ENCODE results near the gene EGFR.

Gene EGFR

DNA sequence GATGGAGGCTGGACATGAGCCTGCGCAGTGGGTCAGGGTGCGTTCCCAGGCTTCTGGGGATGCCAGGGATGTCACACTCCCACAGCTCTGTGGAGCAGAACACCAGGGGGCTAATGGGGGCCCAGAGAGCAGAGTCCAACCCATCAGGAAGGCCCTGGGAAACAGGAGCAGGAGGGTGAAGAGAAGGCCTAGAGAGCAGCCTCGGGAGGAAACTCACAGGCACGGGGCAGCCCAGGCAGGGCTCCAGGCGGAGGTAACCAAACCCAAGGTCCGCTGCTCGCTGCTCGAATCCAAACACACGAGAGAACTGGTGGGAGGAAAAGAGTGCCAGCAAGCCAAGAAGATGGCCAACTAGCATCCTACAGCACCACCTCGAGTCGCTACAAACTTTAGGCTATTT, 215.6 kb downstream of the EGFR start:
- DNase-seq, result no peak

DNA sequence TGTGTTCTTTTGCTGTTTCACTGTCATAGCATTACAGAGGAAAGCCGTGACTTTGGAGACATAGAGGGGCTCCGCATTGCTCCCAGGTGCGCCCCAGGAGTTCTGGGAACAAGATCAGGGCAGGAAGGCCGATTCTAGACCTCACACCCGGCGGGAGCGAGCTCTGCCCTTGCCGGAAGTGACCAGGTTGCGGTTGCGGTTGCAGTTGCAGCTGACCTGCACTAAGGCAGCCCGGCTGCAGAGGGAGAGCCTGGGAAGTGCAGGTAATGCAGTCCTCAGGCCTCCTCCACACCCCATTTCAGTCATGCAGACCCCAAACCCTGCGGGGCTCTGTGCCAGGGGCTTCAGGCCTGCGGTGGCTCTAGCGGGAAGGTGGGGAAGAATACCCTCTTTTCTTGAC, 216.3 kb downstream of the EGFR start:
- no peak for DNase-seq

DNA sequence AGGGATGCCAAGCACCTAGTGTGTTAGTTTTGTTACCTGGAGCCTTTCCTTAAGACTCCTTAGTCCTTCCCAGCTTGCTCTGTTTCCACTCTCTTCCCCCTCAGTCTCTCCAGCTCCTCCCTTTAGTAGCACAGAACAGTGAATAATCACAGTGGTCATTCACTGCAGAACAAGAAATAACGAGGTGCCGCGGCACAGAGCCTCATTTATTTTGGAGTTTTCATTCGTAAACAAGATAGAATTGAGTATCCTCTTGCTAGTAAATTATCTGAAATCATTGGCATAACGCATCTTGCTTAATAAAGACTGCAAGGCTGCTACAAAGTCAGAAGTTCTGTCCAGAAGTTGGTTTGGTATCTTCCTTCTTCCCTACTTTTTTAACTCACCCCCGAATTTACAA, 217.0 kb downstream of the EGFR start:
- DNase-seq, result no peak

DNA sequence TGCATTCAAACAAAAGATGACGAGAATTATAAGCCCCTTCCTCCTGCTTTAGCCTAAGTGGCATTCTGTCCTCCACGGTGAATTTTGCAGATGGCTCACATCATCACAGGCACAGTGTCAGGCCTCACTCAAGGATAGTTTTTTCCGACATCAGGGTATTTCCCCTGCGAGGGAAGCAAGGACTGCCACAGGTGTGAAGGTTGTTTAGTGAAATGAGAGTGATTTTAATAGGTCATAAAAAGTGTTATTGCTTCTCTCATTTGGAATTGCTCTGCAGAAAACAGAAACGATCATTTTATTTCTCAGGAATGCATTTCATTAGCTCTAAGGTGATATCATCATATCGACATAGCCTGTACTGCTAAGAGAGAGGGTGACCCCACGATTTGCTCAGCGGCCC, 217.7 kb downstream of the EGFR start:
- DNase-seq, result no peak

GRCh38 chr7:55237156-55237893, 218.5 kb downstream of the EGFR start:
- no peak for DNase-seq

GRCh38 chr7:55239406-55239805, 220.6 kb downstream of the EGFR start:
- no peak for DNase-seq

DNA sequence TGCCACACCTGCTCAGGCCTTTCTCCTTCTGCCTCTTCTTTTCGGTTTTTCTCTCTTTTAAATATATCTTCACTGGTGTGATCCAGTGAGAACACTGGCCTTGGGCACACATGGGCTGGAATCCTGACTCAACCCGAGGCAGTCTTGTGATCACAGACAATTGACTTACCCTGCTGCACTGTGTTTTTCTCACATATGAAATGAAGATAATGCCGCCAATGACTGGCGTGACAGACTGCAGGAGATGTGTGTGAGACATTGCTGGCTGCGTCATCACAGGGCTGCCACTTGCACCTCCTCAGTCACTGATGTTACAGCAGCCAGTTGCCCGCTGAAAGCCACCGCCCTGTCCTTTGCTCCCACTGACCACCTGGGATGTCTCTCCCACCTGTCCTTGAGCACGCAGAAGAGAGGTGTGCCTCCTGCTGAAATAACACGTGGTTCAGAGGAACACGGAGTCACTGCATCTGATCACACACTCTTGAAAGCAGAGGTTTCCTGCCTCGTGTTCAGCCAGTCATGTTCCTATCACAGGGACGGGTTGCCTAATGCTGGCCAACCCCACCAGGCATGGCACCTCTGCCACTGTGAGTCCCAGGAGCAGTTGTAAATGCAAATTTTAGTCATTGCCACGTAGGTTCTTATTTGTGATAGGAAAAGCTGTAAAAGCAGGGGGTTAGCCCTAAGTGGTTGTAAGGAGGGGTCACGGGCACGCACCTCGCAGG, 221.8 kb downstream of the EGFR start:
- DNase-seq, result no peak

- DNase-seq, result no peak
These were observed 223.1 kb downstream of the EGFR start for GRCh38 chr7:55241958-55242357.

DNA sequence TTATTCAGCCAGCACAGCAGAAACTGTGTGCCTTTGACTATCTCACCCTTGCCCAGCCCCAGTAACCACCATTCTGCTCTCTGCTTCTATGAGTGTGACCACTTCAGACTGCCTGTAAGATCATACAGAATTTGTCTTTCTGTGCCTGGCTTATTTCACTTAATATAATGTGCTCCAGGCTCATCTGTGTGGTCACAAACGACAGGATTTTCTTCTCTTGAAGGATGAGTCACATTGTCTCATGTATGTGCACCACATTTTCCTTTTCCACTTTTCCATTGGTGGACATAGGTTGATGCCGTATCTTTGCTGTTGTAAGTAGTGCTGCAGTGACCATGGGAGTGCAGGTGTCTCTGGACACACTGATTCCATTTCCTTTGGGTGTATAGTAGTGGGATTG, 223.8 kb downstream of the EGFR start:
- DNase-seq, result no peak

DNA sequence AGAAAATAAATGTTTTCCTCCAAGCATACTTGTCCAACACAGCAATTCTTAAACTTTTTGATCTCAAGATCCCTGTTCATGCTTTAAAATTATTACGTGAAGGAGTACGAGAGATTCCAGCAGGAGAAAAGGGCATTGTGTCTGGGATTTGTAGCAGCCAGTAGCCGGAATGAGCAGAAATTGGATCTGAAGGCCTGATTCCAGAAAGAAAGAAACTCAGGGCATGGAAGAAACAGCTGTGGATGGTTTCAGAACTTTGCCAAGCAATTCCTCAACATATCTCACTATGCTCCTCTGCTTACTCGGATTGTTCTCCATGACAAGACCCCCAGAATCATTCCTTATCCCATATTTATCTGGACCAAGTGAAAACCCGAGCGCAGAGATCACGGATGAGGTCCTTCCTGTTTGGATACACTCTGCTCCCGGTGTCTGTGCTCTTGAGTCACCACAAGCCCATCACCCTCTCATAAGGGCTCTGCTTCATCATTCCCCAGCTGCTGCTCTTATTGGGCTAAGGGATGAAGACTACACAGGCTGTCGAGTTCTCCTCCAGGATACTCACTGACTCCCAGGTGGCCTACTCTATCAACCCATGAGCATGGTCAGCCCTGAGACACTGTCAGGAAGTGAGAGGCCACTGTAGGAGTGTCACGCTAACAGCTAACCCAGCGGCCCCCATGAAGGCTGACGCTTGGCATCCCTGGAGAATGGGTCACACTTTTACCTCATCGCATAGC, 225.4 kb downstream of the EGFR start:
- DNase-seq, result no peak

DNA sequence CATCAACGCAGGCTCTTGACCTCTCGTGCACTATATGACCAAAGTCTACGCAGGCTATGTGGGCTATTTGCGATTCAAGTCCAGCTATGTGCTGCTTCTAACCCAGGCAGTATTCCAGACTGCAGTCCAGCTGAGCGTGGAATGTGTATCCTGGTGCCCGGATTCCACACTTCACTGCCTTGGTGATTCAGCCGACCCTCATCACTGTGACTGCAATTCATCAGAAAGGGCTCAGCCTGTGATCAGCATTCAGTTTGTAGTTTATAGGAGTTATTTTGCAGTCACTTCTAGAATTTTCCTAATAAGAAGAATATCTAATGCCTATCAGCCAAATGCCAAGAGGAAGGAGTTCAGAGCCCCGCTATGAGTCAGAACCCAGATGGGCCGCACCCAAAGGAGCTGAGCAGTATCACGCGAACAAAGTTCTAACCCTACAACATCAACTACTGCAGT, 226.5 kb downstream of the EGFR start:
- no peak for DNase-seq

DNA sequence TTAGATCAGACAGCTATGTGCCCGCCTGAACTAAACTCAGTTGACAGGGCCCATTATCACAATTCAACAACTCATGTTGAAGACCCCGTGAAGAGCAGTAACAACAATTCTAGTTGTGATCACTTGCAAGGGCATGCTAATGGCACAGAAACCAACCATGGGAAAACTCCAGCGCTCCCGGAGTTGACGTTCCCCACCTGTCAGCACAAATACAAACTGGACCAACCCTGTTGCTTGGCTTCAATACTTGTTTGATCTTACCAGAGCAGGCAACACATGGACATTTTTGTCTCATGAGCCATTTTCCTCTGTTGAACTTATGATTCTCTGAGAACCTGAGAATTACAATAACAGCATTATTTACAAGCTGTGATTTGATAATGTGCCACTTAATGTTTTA, 227.4 kb downstream of the EGFR start:
- DNase-seq, result no peak

DNA sequence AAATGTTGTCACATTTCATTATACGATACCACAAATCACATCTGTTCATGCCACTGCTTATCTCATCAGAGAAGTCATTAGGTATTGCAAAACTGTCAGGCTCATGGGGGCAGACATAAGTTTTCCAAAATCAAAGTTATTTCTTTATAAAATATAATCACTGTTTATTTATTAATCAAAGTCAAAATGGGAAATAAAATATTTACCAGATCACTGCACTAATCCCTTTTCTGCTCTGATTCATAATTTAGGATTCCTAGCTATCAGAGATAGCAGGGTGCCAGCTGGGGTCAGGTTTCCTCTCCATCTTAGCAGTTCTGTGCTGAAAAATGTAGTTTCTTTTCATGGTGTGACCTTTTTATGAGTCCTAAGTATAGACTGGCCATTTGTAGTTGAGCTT, 228.6 kb downstream of the EGFR start:
- no peak for DNase-seq

DNA sequence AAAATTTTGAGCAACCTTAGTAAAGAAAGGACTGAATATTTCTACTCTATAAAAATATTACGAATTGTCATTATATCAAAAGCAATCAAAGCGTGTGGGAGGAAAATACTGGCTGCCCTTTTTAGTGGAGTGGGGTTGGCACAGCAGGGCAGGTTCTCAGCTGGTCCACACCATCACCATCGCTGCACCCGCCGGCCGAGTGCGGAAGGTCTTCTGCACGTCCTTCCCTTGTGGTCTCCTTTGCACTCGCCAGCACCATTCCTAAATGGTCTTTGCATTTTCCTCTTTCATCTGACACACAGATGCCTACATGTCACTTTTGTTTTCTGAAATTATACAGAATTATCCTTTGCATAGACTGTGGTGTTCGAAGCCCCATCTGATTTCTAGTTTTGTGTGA, 229.7 kb downstream of the EGFR start:
- no peak for DNase-seq

- DNase-seq, result no peak
These were observed 230.5 kb downstream of the EGFR start for GRCh38 chr7:55249332-55249731.

- no peak for DNase-seq
These were observed 231.5 kb downstream of the EGFR start for GRCh38 chr7:55250313-55250712.

DNA sequence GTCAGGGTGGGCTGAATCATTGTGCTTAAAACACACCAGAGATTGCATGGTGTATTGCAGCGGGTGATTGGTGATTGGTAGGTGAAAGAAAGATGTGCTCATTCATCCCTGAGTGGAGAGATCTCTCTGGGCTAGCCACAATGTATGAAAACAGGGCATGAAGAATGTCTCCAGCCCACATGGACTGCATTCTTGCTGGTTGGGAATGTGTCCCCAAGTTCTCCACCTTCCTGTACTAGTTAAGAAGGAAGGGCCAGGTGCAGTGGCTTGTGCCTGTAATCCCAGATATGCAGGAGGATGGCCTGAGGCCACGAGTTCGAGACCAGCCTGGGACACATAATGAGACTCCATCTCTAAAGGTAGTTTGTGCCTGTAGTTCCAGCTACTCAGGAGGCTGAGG, 232.5 kb downstream of the EGFR start:
- DNase-seq, result no peak

DNA sequence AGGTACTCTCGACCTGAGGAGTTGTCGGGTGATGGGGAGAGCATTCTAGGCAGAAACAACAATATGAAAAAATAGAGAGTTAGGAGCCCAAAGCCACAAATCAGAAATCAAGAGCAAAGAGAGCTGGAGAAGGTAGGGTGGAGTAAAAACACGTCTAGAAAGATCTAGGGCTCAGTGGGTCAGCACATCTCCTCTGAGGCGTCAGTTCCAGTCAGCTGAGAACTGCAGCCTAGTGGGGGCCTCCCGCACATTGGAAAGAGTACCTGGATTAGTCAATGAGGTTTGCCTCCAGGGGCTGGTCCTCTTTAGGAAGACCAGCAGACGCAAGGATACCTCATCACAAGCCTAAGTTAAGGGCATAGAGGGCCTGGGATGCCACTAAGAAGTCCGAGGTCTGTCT, 233.1 kb downstream of the EGFR start:
- no peak for DNase-seq

DNA sequence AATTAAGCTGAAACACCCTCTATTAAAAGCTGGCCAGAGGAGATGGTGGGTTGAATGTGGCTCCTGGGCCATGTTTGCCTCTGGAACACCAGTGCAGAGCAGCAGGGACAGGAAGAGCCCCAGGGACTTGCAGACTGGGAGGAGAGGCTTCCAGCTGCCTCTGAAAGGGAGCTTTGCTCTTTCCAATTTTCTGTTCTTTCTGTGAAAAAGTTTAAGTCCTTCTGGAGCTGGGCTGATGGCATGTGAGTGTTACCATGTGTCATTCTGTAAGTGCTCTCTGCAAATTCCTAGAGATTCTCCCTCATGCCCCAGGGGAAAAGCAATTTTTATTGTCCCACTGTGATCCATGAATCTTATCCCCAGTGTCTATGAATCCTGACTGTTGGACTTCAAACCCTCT, 233.6 kb downstream of the EGFR start:
- no peak for DNase-seq

DNA sequence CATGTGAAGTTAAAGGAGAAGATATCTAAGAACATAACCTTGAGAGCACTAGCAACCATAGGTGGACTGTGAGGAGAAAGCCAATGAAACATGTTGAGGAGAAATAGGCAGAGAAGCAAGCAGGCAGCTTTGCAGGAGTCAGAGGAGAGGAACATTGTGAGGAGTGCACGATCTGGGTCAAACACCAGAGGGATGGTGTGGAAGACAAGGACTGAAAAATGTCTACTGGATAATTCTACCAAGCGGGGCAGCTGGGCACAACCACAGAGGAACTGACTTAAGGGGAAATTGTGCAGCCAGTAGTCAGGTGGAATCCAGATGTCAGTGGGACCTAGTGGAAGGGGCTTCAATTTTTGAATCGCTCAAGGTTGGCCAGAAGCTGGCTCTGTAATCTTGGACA, 234.4 kb downstream of the EGFR start:
- no peak for DNase-seq

DNA sequence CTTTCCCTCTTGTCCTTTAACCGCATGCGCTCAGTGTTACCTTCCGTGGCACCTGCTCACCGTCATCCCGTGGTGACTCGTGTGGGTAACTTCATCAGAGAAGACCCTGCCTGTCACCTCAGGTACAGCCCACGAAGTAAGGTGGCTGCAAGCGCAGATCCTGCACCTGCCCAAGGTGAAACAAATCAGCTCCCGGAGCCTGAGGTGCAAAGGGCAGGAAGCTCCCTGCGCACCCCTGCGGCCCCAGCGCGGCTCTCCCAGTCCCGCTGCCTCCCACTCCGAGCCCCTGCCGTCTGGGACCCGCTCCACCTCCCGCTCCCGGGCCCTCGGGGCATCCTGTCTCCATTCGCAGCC, 235.4 kb downstream of the EGFR start:
- DNase-seq, result no peak

- DNase-seq, result peak; percentile 77
These were observed 236.0 kb downstream of the EGFR start for GRCh38 chr7:55254596-55255495.
